Measurements from ENCODE around the gene AGAP1. TPM values are rescaled to one million over a fixed set of nuclear protein-coding genes. Genes with fewer than 3 reads are reported as not detected.

AGAP1 gene
- total RNA-seq, 1 donor from 2014 or later = 54.7 TPM

DNA sequence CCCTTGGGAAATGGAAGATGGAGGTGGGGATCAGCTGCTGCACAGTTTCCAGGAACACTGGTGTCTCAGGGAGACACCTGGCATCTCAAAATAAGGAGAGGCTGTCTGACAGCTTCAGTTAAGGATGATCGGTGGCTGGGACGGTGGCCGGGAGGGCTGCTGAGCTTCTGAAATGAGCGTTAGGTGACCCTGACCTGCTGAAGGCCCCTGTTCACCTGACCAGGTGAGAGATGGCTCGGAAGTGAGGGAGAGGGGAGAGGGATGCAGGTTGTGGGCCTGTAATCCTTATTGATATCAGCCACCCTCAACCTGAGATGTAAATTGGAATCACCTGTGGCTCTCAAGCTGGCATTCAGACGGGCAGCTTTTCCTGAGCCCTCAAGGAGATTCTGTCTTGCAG, 99.0 kb downstream of the AGAP1 start:
- Mint-ChIP-seq H3K27ac (ENCODE audit: unreplicated experiment) (peak overlapping the region; percentile 1), H3K36me3 (ENCODE audit: low read depth) (no peaks in the 10 kb centered on the region), H3K4me3 (no peak overlapping the region), H3K9me3 (no peaks in the 10 kb centered on the region), H3K4me1 (peaks cover 26% of the 10 kb centered on the region), H3K27me3 (ENCODE audit: low read depth) (no peaks in the 10 kb centered on the region)
- TF ChIP-seq, protein P1, sequence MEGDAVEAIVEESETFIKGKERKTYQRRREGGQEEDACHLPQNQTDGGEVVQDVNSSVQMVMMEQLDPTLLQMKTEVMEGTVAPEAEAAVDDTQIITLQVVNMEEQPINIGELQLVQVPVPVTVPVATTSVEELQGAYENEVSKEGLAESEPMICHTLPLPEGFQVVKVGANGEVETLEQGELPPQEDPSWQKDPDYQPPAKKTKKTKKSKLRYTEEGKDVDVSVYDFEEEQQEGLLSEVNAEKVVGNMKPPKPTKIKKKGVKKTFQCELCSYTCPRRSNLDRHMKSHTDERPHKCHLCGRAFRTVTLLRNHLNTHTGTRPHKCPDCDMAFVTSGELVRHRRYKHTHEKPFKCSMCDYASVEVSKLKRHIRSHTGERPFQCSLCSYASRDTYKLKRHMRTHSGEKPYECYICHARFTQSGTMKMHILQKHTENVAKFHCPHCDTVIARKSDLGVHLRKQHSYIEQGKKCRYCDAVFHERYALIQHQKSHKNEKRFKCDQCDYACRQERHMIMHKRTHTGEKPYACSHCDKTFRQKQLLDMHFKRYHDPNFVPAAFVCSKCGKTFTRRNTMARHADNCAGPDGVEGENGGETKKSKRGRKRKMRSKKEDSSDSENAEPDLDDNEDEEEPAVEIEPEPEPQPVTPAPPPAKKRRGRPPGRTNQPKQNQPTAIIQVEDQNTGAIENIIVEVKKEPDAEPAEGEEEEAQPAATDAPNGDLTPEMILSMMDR (conservative IDR thresholded peaks at IDR 0.05) = no peak
- DNase-seq (ENCODE audit: low read depth, low spot score) = no peak

DNA sequence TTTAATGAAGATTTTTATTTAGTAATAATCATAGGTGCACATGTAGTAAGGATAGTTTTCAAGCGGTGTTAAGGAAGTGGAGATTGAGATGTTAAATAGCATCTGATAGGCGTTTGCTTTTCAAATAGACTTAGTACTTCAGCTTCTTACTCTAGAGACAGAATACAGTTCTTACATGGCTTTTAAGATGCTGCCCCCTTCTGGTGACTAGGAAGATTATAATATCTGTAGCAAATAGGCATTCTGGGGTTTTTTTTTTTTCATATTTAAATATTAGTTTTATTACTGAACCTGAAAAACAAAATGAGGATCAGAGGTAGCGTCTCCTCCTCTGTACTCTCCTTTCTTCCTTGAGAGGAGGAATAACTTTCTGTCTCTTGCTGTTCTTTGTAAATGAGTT, 100.2 kb downstream of the AGAP1 start:
- H3K27me3 Mint-ChIP-seq (ENCODE audit: low read depth) = no peaks in the 10 kb centered on the region

DNA sequence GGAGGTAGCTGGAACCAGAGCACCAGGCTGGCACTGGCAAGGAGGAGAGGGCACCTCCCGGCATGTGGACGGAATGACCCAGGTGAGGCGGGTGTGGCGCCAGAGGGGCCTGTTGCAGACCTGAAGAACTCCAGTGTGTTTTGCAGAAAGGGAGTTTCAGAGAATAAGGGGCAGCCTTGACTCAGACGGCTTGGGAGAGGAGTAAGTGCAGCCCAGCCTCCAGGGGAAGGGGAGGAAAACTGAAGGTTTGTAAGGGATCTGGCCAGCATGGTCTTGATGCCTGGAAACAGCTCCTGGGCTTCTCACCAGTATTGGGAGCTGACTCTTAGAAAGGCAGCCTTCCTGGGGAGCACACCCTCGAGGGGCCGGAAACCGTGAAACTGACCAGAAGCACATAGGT, 101.1 kb downstream of the AGAP1 start:
- Mint-ChIP-seq H3K9me3 (no peaks in the 10 kb centered on the region), H3K27ac (ENCODE audit: unreplicated experiment) (no peak overlapping the region), H3K4me3 (no peak overlapping the region), H3K4me1 (peaks cover 21% of the 10 kb centered on the region), H3K36me3 (ENCODE audit: low read depth) (peaks cover under 1% of the 10 kb centered on the region), H3K27me3 (ENCODE audit: low read depth) (no peaks in the 10 kb centered on the region)
- TF ChIP-seq, protein P1 (conservative IDR thresholded peaks at IDR 0.05) = no peak
- DNase-seq (ENCODE audit: low read depth, low spot score) = no peak

More for the DNA sequence above, 100.2 kb downstream of the AGAP1 start:
- Mint-ChIP-seq H3K4me3 (no peak overlapping the region), H3K4me1 (peaks cover 21% of the 10 kb centered on the region), H3K27ac (ENCODE audit: unreplicated experiment) (no peak overlapping the region), H3K36me3 (ENCODE audit: low read depth) (no peaks in the 10 kb centered on the region), H3K9me3 (no peaks in the 10 kb centered on the region)
- DNase-seq (ENCODE audit: low read depth, low spot score) = no peak
- TF ChIP-seq, protein P1 (conservative IDR thresholded peaks at IDR 0.05) = peak; percentile 92

DNA sequence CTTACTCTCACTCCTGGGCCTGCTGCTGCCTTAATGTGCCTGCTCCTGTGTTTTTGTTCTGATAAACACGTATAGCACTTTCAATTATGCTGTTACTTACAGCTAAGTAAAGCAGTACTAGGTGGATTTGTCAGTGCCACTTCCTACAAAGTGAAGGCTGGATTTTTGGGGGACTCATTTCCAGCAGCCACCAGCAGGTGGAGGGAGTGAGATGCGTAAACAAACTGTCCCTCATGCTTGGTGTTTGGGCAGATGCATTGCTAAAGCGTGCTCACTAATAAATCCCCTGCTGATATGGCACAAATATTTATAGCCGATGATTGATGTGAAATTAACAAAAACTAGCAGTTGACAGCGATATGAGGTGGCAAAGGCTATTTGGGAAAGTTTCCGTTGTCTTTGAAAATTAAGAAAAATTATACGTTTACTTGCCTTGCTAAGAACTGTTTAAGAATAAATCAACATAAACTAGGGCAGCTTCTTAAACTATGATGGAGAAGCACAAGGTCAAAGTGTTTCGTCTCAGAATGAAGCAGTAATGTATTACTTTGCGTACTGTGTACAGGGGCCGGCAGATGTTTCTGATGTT, 101.7 kb downstream of the AGAP1 start:
- Mint-ChIP-seq H3K36me3 (ENCODE audit: low read depth) (peaks cover 4% of the 10 kb centered on the region), H3K4me1 (peaks cover 22% of the 10 kb centered on the region), H3K9me3 (no peaks in the 10 kb centered on the region), H3K4me3 (no peak overlapping the region), H3K27ac (ENCODE audit: unreplicated experiment) (no peak overlapping the region), H3K27me3 (ENCODE audit: low read depth) (no peaks in the 10 kb centered on the region)
- TF ChIP-seq, protein P1 (conservative IDR thresholded peaks at IDR 0.05) = peak; percentile 85
- peak; percentile 75 for DNase-seq (ENCODE audit: low read depth, low spot score)

DNA sequence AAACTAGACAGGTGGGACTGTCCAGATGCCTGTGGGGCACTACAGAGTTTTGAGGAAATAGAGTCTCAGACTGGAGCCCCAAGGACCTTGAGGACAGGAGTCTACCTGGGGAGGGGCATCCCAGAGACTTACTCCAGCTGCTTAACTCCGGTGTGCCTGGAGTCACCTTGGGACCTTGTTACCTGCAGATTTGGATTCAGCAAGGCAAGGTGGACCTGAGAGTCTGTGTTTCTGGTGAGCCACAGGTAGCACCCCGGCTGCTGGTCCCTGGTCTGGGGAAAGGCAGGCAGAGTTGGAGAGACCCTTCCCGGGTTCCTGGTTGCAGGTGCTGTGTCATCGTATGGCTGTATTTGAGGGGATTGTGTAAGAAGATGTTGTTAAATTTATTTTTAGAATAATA, 102.4 kb downstream of the AGAP1 start:
- DNase-seq (ENCODE audit: low read depth, low spot score) = no peak
- H3K36me3 Mint-ChIP-seq (ENCODE audit: low read depth) = peaks cover 8% of the 10 kb centered on the region
- H3K27me3 Mint-ChIP-seq (ENCODE audit: low read depth) = no peaks in the 10 kb centered on the region
- peaks cover 26% of the 10 kb centered on the region for H3K4me1 Mint-ChIP-seq
- TF ChIP-seq, protein P1 (conservative IDR thresholded peaks at IDR 0.05) = no peak
- no peak overlapping the region for H3K4me3 Mint-ChIP-seq
- no peak overlapping the region for H3K27ac Mint-ChIP-seq (ENCODE audit: unreplicated experiment)
- no peaks in the 10 kb centered on the region for H3K9me3 Mint-ChIP-seq

Data from neural crest cell (in vitro differentiated cells).